Measurements from ENCODE around the gene RNF220.

RNF220 gene

GRCh38 chr1:44591381-44591780 is 186.3 kb downstream of the RNF220 start:
- no peak for DNase-seq

GRCh38 chr1:44592208-44593145 is 187.4 kb downstream of the RNF220 start:
- DNase-seq, result no peak

GRCh38 chr1:44594353-44594752 is 189.3 kb downstream of the RNF220 start:
- DNase-seq, result no peak

- no peak for DNase-seq
These were observed 190.0 kb downstream of the RNF220 start for GRCh38 chr1:44594871-44595735.

- DNase-seq, result no peak
These were observed 191.5 kb downstream of the RNF220 start for GRCh38 chr1:44596511-44596910.

GRCh38 chr1:44598167-44598566 is 193.1 kb downstream of the RNF220 start:
- no peak for DNase-seq

GRCh38 chr1:44602634-44603628 is 197.9 kb downstream of the RNF220 start:
- DNase-seq, result no peak

GRCh38 chr1:44603718-44604117 is 198.7 kb downstream of the RNF220 start:
- no peak for DNase-seq

- DNase-seq, result no peak
These were observed 199.3 kb downstream of the RNF220 start for GRCh38 chr1:44604157-44604955.

- DNase-seq, result no peak
These were observed 201.0 kb downstream of the RNF220 start for GRCh38 chr1:44605914-44606615.

GRCh38 chr1:44606701-44607281 is 201.7 kb downstream of the RNF220 start:
- no peak for DNase-seq

- DNase-seq, result no peak
These were observed 203.1 kb downstream of the RNF220 start for GRCh38 chr1:44608141-44608540.

GRCh38 chr1:44609412-44609767 is 204.3 kb downstream of the RNF220 start:
- peak; percentile 15 for DNase-seq

GRCh38 chr1:44609768-44610526 is 204.9 kb downstream of the RNF220 start:
- DNase-seq, result no peak

- no peak for DNase-seq
These were observed 205.6 kb downstream of the RNF220 start for GRCh38 chr1:44610527-44611148.

- no peak for DNase-seq
These were observed 206.4 kb downstream of the RNF220 start for GRCh38 chr1:44611419-44611818.

- DNase-seq, result no peak
These were observed 206.8 kb downstream of the RNF220 start for GRCh38 chr1:44611866-44612265.

GRCh38 chr1:44613941-44614340 is 208.9 kb downstream of the RNF220 start:
- DNase-seq, result no peak

GRCh38 chr1:44616284-44616990 is 211.4 kb downstream of the RNF220 start:
- DNase-seq, result no peak
